NCI-H446 treated with DMSO at 0.1 percent for 48 hours (cell line): ENCODE data around the gene CD300LD.
"Not testable (repeated sequence)": the region's sequence is repeated elsewhere in the genome, so short reads cannot be mapped to it uniquely, and the experiment has no call there.

ENCODE experiments used
- DNase-seq: peaks from one replicate; lab custom pipeline; 2025; lab: John Stamatoyannopoulos, UW

Gene CD300LD

GRCh38 chr17:74592087-74592990, at the start of gene CD300LD:
TSS of gene CD300LD (minus strand) at chr17:74592283. CDS start at chr17:74592202, 81 bp downstream.
- DNase-seq, result no peak

GRCh38 chr17:74641224-74641957, 49.3 kb upstream of the CD300LD start:
- DNase-seq, result no peak

DNA sequence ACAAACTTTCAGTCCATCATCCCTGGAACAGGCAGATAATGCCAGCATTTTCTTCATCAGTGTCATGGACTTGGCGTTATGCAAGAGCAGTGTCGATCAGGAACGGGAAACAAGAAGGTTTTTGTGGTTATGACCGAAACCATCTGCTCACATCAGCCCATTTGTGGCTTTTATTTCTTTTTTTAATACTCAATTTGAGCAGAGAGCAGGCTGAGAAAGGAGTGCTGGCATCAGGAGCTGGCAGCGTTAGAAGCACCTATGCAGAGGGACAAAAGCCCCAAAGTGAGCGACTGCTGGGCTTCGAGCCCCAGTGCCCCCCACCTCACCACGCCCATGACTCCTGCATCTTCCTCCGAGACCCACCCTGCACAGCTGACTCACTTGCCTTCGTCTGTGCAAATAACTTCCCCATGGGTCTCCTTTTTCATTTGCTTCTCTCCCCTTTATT, 47.6 kb upstream of the CD300LD start:
- no peak for DNase-seq

- no peak for DNase-seq
Measured at GRCh38 chr17:74637926-74638325, 45.8 kb upstream of the CD300LD start.

GRCh38 chr17:74637265-74637664, 45.2 kb upstream of the CD300LD start:
- DNase-seq, result no peak

- not testable (repeated sequence) for DNase-seq
Measured at GRCh38 chr17:74636541-74637085, 44.5 kb upstream of the CD300LD start.

DNA sequence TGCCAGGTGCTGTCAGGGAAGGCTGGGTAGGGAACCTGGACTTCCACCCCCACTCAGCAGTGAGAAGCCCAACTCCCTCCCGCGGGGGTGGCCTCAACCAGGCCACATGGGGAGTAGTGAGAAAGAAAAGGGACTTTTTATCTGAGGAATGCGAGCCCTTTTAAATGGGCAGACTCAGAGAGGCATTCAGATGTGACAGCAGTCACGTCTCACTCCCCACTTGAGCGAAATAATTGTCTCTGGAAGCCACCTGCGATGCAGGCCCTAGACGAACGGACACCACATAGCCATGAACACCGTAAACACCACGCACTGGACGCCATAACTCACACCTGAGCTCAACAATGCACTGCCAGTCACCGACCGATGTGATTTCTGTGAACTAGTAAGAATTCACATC, 43.3 kb upstream of the CD300LD start:
- no peak for DNase-seq

DNA sequence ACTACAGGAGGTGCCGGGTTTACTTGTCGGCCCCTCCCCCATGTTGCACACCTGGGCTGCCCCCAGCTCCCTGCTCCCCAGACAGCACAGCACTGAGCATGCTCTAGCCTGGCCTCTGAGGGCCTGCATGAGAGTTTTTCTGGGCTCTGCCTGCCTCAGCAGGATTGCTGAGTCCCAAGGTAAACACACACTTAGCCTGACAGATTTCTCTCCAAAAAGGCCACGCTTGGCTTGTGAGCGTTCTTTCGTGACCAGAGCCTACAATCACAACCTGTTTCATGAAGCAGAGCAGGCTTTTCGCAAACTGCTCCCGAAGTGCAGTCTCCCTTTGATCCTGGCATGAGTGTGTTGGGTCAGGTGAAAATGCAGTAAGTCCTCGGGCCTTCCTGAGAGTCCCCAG, 41.2 kb upstream of the CD300LD start:
- no peak for DNase-seq

DNA sequence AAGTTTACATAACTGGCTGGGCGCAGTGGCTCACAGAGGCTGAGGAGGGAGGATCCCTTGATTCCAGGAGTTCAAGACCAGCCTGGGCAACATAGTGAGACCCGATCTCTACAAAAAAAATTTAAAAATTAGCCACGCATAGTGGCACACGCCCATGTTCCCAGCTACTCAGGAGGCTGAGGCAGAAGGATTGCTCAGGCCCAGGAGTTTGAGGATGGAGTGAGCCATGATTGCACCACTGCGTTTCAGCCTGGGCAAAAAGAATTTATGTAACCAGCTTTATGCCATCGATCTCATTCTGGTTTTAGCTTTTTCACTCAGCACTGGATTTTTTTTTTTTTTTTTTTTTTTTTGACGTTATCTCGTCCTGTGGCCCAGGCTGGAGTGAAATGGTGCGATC, 40.5 kb upstream of the CD300LD start:
- DNase-seq, result no peak

- DNase-seq, result no peak
Measured at GRCh38 chr17:74631468-74632450, 39.7 kb upstream of the CD300LD start.

GRCh38 chr17:74630251-74630650, 38.2 kb upstream of the CD300LD start:
- DNase-seq, result not testable (repeated sequence)

GRCh38 chr17:74625661-74626060, 33.6 kb upstream of the CD300LD start:
- DNase-seq, result no peak

GRCh38 chr17:74624131-74624530, 32.0 kb upstream of the CD300LD start:
- DNase-seq, result no peak

- no peak for DNase-seq
Measured at GRCh38 chr17:74623693-74624093, 31.6 kb upstream of the CD300LD start, which contains the start of gene CD300E. TSS of gene CD300E (minus strand) at chr17:74623738. CDS start at chr17:74623621, 117 bp downstream.

- DNase-seq, result no peak
Measured at GRCh38 chr17:74619077-74619673, 27.1 kb upstream of the CD300LD start.

DNA sequence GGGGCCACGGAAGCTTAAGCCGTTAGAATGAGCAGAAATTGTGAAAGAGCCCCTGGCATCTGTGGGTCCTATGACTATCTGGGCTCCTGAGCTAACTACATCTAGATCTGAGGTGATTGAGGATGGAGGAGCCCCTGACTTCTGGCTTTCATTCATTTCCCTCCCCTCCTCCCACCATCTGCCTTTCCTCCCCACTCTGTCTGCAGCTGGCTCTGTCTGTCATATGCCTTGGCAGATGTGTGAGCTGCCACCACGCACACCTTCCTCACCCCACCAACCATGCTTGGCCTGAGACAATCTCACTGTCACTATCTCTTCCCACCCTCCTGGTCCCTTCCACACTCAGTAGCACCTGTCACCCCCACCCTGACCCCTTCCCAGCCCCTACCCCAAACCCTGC, 26.4 kb upstream of the CD300LD start:
- DNase-seq, result no peak

DNA sequence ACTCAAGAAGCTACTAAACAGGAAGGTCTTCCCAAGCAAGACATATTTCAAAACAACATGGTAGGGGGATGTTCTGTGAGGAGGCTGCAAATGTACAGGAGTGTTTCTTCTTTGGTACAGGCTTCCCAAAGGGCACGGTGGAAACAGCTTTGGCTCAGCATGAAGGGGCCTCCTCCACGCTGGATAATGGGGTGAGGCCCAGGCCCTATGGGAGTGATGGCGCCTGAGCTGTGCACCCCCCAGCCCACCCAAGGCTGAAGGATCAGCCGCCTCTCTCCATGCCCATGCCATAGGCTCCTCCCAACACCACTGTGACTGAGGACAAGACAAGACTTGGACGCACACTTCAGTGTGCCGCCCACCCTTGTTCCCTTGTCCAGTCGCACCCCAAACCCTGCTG, 24.6 kb upstream of the CD300LD start:
- no peak for DNase-seq

DNA sequence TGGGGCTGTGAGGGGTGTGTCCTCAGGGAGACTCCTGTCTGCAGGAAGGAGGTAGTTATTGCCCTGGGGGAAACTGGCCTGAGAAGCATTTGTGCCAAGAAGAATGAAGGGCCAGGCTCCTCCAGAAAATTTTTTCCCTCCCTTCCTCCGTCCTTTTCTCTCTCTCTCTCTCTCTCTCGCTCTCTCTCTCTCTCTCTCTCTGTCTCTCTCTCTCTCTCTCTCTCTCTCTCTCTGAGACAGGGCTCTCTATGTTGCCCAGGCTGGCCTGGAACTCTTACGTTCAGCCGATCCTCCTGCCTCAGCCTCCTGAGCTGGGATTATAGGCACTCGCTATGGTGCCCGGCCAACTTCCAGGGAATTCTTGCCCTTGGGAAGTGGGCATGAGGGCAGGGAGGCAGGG, 20.0 kb upstream of the CD300LD start:
- DNase-seq, result no peak

- DNase-seq, result no peak
Measured at GRCh38 chr17:74610108-74610507, 18.0 kb upstream of the CD300LD start.

DNA sequence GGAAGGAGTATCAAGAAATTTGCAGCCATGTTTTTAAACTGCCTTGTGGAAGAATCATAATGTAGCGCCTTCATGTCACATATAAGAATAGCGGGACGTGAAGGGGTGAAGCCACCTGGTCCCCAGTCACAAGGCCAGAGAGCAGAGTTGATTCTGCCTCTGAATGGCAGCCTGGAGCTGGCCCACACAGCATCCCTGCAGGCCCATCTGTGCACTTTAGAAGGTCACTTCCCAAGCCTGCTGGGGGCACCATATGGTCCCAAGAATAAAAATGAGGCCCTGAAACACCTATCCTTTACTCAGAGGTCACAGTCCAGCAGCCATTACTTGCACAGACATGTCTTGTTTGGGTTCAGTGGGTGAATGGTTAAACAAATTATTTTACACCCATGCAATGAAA, 16.4 kb upstream of the CD300LD start:
- no peak for DNase-seq

- DNase-seq, result no peak
Measured at GRCh38 chr17:74607221-74607620, 15.1 kb upstream of the CD300LD start.
